K562 (cell line): ENCODE measurements around the gene KRTAP10-8. TPM values are rescaled to one million over a fixed set of nuclear protein-coding genes. Genes with fewer than 3 reads are reported as not detected.

Experiments used
- ATAC-seq: fragments of 200-7000 bp; cut with Tn5 transposase; 3 replicates; pipeline ENCODE4 v1.9.1; 2020; ENCODE audit warnings: moderate library complexity
- BruUV-seq: library from RNA; stranded (reverse); fragments of 400-500 nt; replicated peaks from 2 replicates; lab custom pipeline; 2021; lab: Mats Ljungman, UMichigan
- CTCF ChIA-PET: fragments of 300-600 bp; formaldehyde crosslinking; extraction: SDS; loops from one replicate; lab custom pipeline; 2021; ENCODE audit warnings: low intra/inter-chr PET ratio; lab: Yijun Ruan, JAX
- POLR2A ChIA-PET: fragments of 300-600, 350-650 bp; sonication (Branson Sonifier 250); formaldehyde crosslinking; extraction: SDS; loops from one replicate; lab custom pipeline; 2021; ENCODE audit warnings: antibody characterized with exemption, inconsistent platforms; lab: Yijun Ruan, JAX
- DNase-seq, 4 experiments: peaks; one replicate each; pipeline versions ENCODE4 v3.0.0 to v3.0.0-alpha.2; 2011 to 2018; ENCODE audit warnings: low spot score in 3 of 4, mixed read lengths in 3 of 4; ENCODE audit errors: extremely low read depth in 1 of 4
- FAIRE-seq: peaks from 2 replicates; lab custom pipeline; 2011; peaks lifted over from hg19 to GRCh38; lab: Jason Lieb, UNC
- H2AFZ ChIP-seq: 2 replicates; pipeline ENCODE4 v1.6.0; 2011; ENCODE audit warnings: low read depth, low read length, control low read depth, inconsistent platforms
- H3K27ac ChIP-seq: fragments of 200-600 bp; 3 replicates; pipeline ENCODE4 v1.8.0; 2011; ENCODE audit warnings: low read depth, mild to moderate bottlenecking, control low read depth, inconsistent platforms, low read length, moderate library complexity, mixed read lengths; ENCODE audit errors: extremely low read depth
- H3K27me3 ChIP-seq, 2 experiments: fragments of 300-600 bp in 1 of 2; 2 replicates in 1 of 2; 3 replicates in 1 of 2; pipeline versions ENCODE4 v1.6.0 to v1.8.0; 2011; ENCODE audit warnings: inconsistent platforms in 2 of 2, low read length in 2 of 2, mild to moderate bottlenecking in 1 of 2, mixed read lengths in 1 of 2, moderate library complexity in 1 of 2; ENCODE audit not compliant: control insufficient read depth in 2 of 2, insufficient read depth in 2 of 2
- H3K36me3 ChIP-seq: fragments of 300-600 bp; 3 replicates; pipeline ENCODE4 v1.8.0; 2011; ENCODE audit warnings: mild to moderate bottlenecking, low read length, inconsistent platforms; ENCODE audit not compliant: control insufficient read depth, insufficient read depth
- H3K4me1 ChIP-seq, 2 experiments: fragments of 200-600 bp in 1 of 2; replicated peaks in 1 of 2; 2 replicates in 1 of 2; 3 replicates in 1 of 2; pipeline versions ENCODE4 v1.5.1 to v1.8.0; 2011; ENCODE audit warnings: inconsistent platforms in 2 of 2, low read length in 2 of 2, mild to moderate bottlenecking in 1 of 2, mixed read lengths in 1 of 2, moderate library complexity in 1 of 2; ENCODE audit not compliant: control insufficient read depth in 2 of 2, insufficient read depth in 2 of 2
- H3K4me2 ChIP-seq: 2 replicates; pipeline ENCODE4 v1.6.1; 2011; ENCODE audit warnings: low read length, control low read depth, inconsistent platforms, mixed read lengths; ENCODE audit not compliant: insufficient read depth
- H3K4me3 ChIP-seq: fragments of 200-600 bp; sonication (generic), shearing (Covaris generic); 2 replicates; pipeline ENCODE4 v1.5.1; 2016; ENCODE audit warnings: control low read depth, inconsistent platforms
- H3K79me2 ChIP-seq: fragments of 200-600 bp; 3 replicates; pipeline ENCODE4 v1.8.0; 2011; ENCODE audit warnings: low read length, inconsistent platforms; ENCODE audit not compliant: control insufficient read depth, insufficient read depth
- H3K9ac ChIP-seq, 2 experiments: 2 replicates each; pipeline versions ENCODE4 v1.6.0 to v1.6.1; 2011; ENCODE audit warnings: low read depth in 2 of 2, low read length in 2 of 2, control low read depth in 1 of 2, inconsistent platforms in 1 of 2, mild to moderate bottlenecking in 1 of 2, mixed read lengths in 1 of 2; ENCODE audit not compliant: insufficient read depth in 1 of 2
- H3K9me1 ChIP-seq: one replicate; pipeline ENCODE4 v1.6.0; 2011; ENCODE audit warnings: inconsistent platforms, mild to moderate bottlenecking, low read length, moderate library complexity; ENCODE audit not compliant: control insufficient read depth, insufficient read depth
- H3K9me3 ChIP-seq: replicated peaks from 2 replicates; pipeline ENCODE4 v1.5.1; 2011; ENCODE audit warnings: low read depth, low read length, inconsistent platforms; ENCODE audit not compliant: control insufficient read depth, insufficient read depth
- H4K20me1 ChIP-seq: replicated peaks from 2 replicates; pipeline ENCODE4 v1.6.1; 2011; ENCODE audit warnings: low read length, inconsistent platforms, mixed read lengths; ENCODE audit not compliant: control insufficient read depth, insufficient read depth
- BACH1 ChIP-seq: fragments of 200-800 bp; sonication (Bioruptor generic); IDR thresholded peaks from 2 replicates; pipeline ENCODE4 v1.6.1; 2016; ENCODE audit warnings: missing genetic modification characterization, missing compliant biosample characterization
- CBX1 ChIP-seq: sonication (generic); IDR thresholded peaks from 2 replicates; pipeline ENCODE4 v1.6.1; 2016; ENCODE audit warnings: antibody characterized with exemption, low read depth, mild to moderate bottlenecking
- ERF ChIP-seq: fragments of 450-650 bp; formaldehyde crosslinking; IDR thresholded peaks from 2 replicates; pipeline ENCODE4 v1.4.0; 2020; ENCODE audit warnings: mild to moderate bottlenecking, mixed read lengths
- FOS ChIP-seq: IDR thresholded peaks from 3 replicates; pipeline ENCODE4 v1.6.1; 2011; ENCODE audit not compliant: insufficient read length; ENCODE audit errors: extremely low read depth
- FOSL1 ChIP-seq: fragments of 200-800 bp; sonication (Bioruptor generic); conservative IDR thresholded peaks from 2 replicates; pipeline ENCODE4 v1.6.1; 2016; ENCODE audit warnings: missing genetic modification characterization, missing compliant biosample characterization
- HLTF ChIP-seq: fragments of 450-650 bp; IDR thresholded peaks from 2 replicates; pipeline ENCODE4 v1.6.1; 2016
- MCM2 ChIP-seq: fragments of 450-650 bp; IDR thresholded peaks from 2 replicates; pipeline ENCODE4 v1.6.1; 2017; ENCODE audit warnings: low read depth, mild to moderate bottlenecking
- NEUROD1 ChIP-seq: fragments of 150-350 bp; IDR thresholded peaks from 2 replicates; pipeline ENCODE4 v1.6.1; 2014; ENCODE audit warnings: borderline replicate concordance, low read length, low read depth; ENCODE audit not compliant: partially characterized antibody
- SAP30 ChIP-seq: fragments of 200-600 bp; sonication (generic); IDR thresholded peaks from 2 replicates; pipeline ENCODE4 v1.6.1; 2012; ENCODE audit warnings: borderline replicate concordance, low read depth, mild to moderate bottlenecking, moderate library complexity, low read length, control low read depth, inconsistent platforms; ENCODE audit not compliant: insufficient read depth, poor library complexity, severe bottlenecking
- THRA ChIP-seq: fragments of 450-650 bp; IDR thresholded peaks from 2 replicates; pipeline ENCODE4 v1.6.1; 2017; ENCODE audit warnings: mild to moderate bottlenecking, moderate library complexity
- YBX1 ChIP-seq: fragments of 450-650 bp; IDR thresholded peaks from 2 replicates; pipeline ENCODE4 v1.7.1; 2016; ENCODE audit warnings: mild to moderate bottlenecking
- YY1 ChIP-seq, 3 experiments: IDR thresholded peaks; 2 replicates each; pipeline ENCODE4 v1.6.1; 2011; ENCODE audit warnings: low read length in 2 of 3, mild to moderate bottlenecking in 2 of 3, moderate library complexity in 2 of 3, borderline replicate concordance in 1 of 3, control low read depth in 1 of 3, low read depth in 1 of 3; ENCODE audit not compliant: insufficient read depth in 3 of 3, insufficient replicate concordance in 2 of 3, control insufficient read depth in 1 of 3, insufficient read length in 1 of 3; ENCODE audit errors: extremely low read depth in 1 of 3
- ZNF133 ChIP-seq: fragments of 250-450 bp; sonication (Bioruptor Pico); IDR thresholded peaks from 2 replicates; pipeline ENCODE4 v1.4.0; 2020; ENCODE audit warnings: mild to moderate bottlenecking
- ZNF232 ChIP-seq: sonication (generic); formaldehyde crosslinking; IDR thresholded peaks from 2 replicates; pipeline ENCODE4 v1.8.0; 2022; ENCODE audit warnings: mild to moderate bottlenecking, missing genetic modification reagents
- ZNF280A ChIP-seq: fragments of 450-650 bp; IDR thresholded peaks from 2 replicates; pipeline ENCODE4 v1.6.1; 2018; ENCODE audit warnings: mild to moderate bottlenecking, low read depth; ENCODE audit not compliant: partially characterized antibody
- ZNF717 ChIP-seq: fragments of 250-450 bp; sonication (Bioruptor Pico); IDR thresholded peaks from 2 replicates; pipeline ENCODE4 v1.5.0; 2021
- ZSCAN29 ChIP-seq: fragments of 450-650 bp; IDR thresholded peaks from 2 replicates; pipeline ENCODE4 v1.6.1; 2017
- WGBS: fragments of 100-300 bp; shearing (Covaris generic); methylation state at CpG from one replicate; pipeline ENCODE4 v1.1.6; 2016; ENCODE audit warnings: low coverage, mixed read lengths; ENCODE audit not compliant: insufficient coverage; ENCODE audit errors: missing lambda C conversion rate; 5-methylcytosine and 5-hydroxymethylcytosine counted together
- in situ Hi-C: fragments of 300-500 bp; cut with MboI; formaldehyde crosslinking; loops from 4 replicates; pipeline ENCODE4 v1.15.0; 2018; ENCODE audit warnings: inconsistent platforms, mixed read lengths
- intact Hi-C: fragments of 100-400 bp; cut with micrococcal nuclease; formaldehyde crosslinking; loops from 2 replicates; pipeline ENCODE4 v1.14.2; 2022
- polyA plus RNA-seq, 8 experiments: library from polyadenylated mRNA; depleted of rRNA in 4 of 8; stranded (reverse) in 5 of 8; unstranded in 3 of 8; fragments of >200 nt; fragmentation: Nextera tagmentation in 2 of 8; fragmentation: Illumina TruSeq in 1 of 8; extraction: Ambion mirVana in 2 of 8; extraction: Trizol in 1 of 8; gene quantifications; 2 replicates each; pipeline versions ENCODE4 v1.2.1 to v1.2.3, GENCODE V29; 2011 to 2014; ENCODE audit warnings: inconsistent platforms in 1 of 8, missing spikeins in 1 of 8
- total RNA-seq, 7 experiments: library from RNA; depleted of rRNA in 6 of 7; stranded (reverse); fragments of >200 nt in 6 of 7; fragmentation: Illumina TruSeq in 2 of 7; extraction: Trizol in 2 of 7; gene quantifications; 2 replicates each; pipeline versions ENCODE4 v1.2.1 to v1.2.3, GENCODE V29; 2011 to 2021; ENCODE audit warnings: low replicate concordance in 1 of 7

The KRTAP10-8 gene
- total and polyA plus RNA-seq, 9 of the 15 experiments (the other 6 are each of a cell fraction or from before 2014, with no cell fraction given), result not detected

DNA sequence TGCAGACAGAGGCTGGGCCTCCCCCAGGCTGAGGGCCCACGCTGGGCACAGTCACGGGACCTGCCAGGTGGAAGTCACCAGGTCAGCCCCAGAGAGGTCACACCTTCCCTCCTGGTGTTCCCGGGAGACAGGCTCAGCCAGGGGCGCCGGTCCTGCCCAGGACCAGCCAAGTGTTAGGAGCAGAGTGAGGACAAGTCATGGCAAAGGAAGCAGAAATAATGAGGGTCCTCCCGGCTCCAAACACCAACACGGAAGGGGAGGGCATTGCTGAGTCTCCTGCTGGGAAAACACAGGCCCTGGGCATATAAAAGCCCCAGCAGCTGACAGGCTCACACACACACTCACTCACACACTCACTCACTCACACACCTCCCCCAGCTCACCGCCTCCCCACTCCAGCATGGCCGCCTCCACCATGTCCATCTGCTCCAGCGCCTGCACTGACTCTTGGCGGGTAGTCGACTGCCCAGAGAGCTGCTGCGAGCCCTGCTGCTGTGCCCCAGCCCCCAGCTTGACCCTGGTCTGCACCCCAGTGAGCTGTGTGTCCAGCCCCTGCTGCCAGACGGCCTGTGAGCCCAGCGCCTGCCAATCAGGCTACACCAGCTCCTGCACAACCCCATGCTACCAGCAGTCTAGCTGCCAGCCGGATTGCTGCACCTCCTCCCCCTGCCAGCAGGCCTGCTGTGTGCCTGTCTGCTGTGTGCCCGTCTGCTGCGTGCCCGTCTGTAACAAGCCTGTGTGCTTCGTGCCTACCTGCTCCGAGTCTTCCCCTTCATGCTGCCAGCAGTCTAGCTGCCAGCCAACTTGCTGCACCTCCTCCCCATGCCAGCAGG, 25.4 kb downstream of the KRTAP10-8 start, which contains the start of gene KRTAP10-10:
KRTAP10-10 (plus strand) TSS at position 339 of the 833 bp plus-strand sequence; CDS start at position 401, 62 bp downstream.
- 0% methylated on average over 21 of the region's 21 CpGs for WGBS
- Histone ChIP-seq H3K4me2 (no peak within 1 kb of the TSS), H3K4me3 (no peak within 1 kb of the TSS), H3K4me1 (peaks cover 0 to 3% of the 10 kb centered on the region in 2 experiments; a peak in 2 of 5 replicates), H3K9me3 (no peaks in the 10 kb centered on the region), H4K20me1 (no peaks in the 10 kb centered on the region), H3K79me2 (no peaks in the 10 kb centered on the region), H3K27ac (no peak within 1 kb of the TSS), H2AFZ (no peak within 1 kb of the TSS), H3K36me3 (no peaks in the 10 kb centered on the region), H3K9ac (no peak within 1 kb of the TSS; a peak in 1 of 4 replicates), H3K9me1 (no peaks in the 10 kb centered on the region), H3K27me3 (peaks cover 0 to 6% of the 10 kb centered on the region in 2 experiments; a peak in 2 of 5 replicates)
- DNase-seq (no peak), ATAC-seq (peak; percentile 36; the same call in 1 of the 3 replicates), FAIRE-seq (no peak)
- no peak for TF ChIP-seq NEUROD1
- TF ChIP-seq ZNF232, result no peak
- TF ChIP-seq YBX1, result no peak
- no peak for TF ChIP-seq MCM2
- no peak for TF ChIP-seq ERF (CRISPR knock-in tag)
- no peak for TF ChIP-seq THRA
- TF ChIP-seq ZSCAN29, result no peak
- no peak for TF ChIP-seq HLTF
- TF ChIP-seq YY1 (IDR thresholded peaks at IDR 0.05; ENCODE audit: borderline replicate concordance in 1 of 3, control insufficient read depth in 1 of 3, extremely low read depth in 1 of 3, insufficient read depth in 3 of 3, insufficient read length in 1 of 3, insufficient replicate concordance in 2 of 3, low read depth in 1 of 3, low read length in 2 of 3), result no peak
- no peak for TF ChIP-seq ZNF717 (CRISPR knock-in tag)
- TF ChIP-seq SAP30, result no peak
- no peak for TF ChIP-seq ZNF280A
- no peak for TF ChIP-seq FOSL1
- no peak for TF ChIP-seq FOS
- TF ChIP-seq BACH1, result no peak
- TF ChIP-seq CBX1, result no peak
- TF ChIP-seq ZNF133 (CRISPR knock-in tag), result no peak
- no TSS peak for BruUV-seq
- in situ Hi-C loops, result no loop called here
- intact Hi-C loops, result no loop called here
- POLR2A ChIA-PET, result interaction anchor here (0.6 kb wide), 2 partner anchors 12 to 13 kb away, joined by 3 read pairs; no protein-coding TSS in a partner anchor
- CTCF ChIA-PET, result no interaction called here
